GM12878 (cell line): Measurements from ENCODE around the gene GDI2. TPM values are rescaled to one million over a fixed set of nuclear protein-coding genes. Genes with fewer than 3 reads are reported as not detected.

Experiments
- ATAC-seq: fragments of 200-7000 bp; cut with Tn5 transposase; 3 replicates; pipeline ENCODE4 v1.9.1; 2020; ENCODE audit warnings: mild to moderate bottlenecking, moderate library complexity
- BruUV-seq: library from RNA; stranded (reverse); fragments of 400-500 nt; replicated peaks from 2 replicates; lab custom pipeline; 2021; lab: Mats Ljungman, UMichigan
- CTCF ChIA-PET: fragments of 300-600 bp; sonication (Branson Sonifier 250); formaldehyde crosslinking; extraction: SDS; loops from one replicate; lab custom pipeline; 2021; ENCODE audit warnings: inconsistent platforms; lab: Yijun Ruan, JAX
- POLR2A ChIA-PET: fragments of 350-600 bp; formaldehyde crosslinking; extraction: SDS; loops from one replicate; lab custom pipeline; 2021; ENCODE audit warnings: inconsistent platforms; lab: Charles Lee
- RAD21 ChIA-PET: fragments of 300-600 bp; sonication (Branson Sonifier 250); formaldehyde crosslinking; loops from one replicate; lab custom pipeline; 2023; ENCODE audit warnings: antibody characterized with exemption; ENCODE audit not compliant: unreplicated experiment; lab: Charles Lee
- SMC1A ChIA-PET: fragments of 300-600 bp; sonication (Branson Sonifier 250); formaldehyde crosslinking; loops from one replicate; lab custom pipeline; 2023; ENCODE audit not compliant: unreplicated experiment, uncharacterized antibody; lab: Charles Lee
- DNase-seq: peaks from one replicate; pipeline ENCODE4 v3.0.0-alpha.2; 2011; ENCODE audit warnings: low read depth, low spot score
- FAIRE-seq: peaks from 3 replicates; lab custom pipeline; 2011; peaks lifted over from hg19 to GRCh38; lab: Jason Lieb, UNC
- H2AFZ ChIP-seq: 2 replicates; pipeline ENCODE4 v1.6.0; 2011; ENCODE audit warnings: low read depth, low read length, control low read depth; ENCODE audit not compliant: control insufficient read depth
- H3K27ac ChIP-seq: 2 replicates; pipeline ENCODE4 v1.5.1; 2011; ENCODE audit warnings: control low read depth; ENCODE audit not compliant: control insufficient read depth, insufficient read depth
- H3K27me3 ChIP-seq, 2 experiments: replicated peaks in 1 of 2; 2 replicates each; pipeline versions ENCODE4 v1.6.0 to v1.6.1; 2011; ENCODE audit warnings: low read length in 1 of 2; ENCODE audit not compliant: control insufficient read depth in 2 of 2, insufficient read depth in 2 of 2
- H3K36me3 ChIP-seq, 2 experiments: 2 replicates each; pipeline ENCODE4 v1.5.1; 2011; ENCODE audit warnings: low read length in 1 of 2; ENCODE audit not compliant: control insufficient read depth in 2 of 2, insufficient read depth in 2 of 2
- H3K4me1 ChIP-seq: 2 replicates; pipeline ENCODE4 v1.6.1; 2011; ENCODE audit warnings: mild to moderate bottlenecking, low read length, moderate library complexity, mixed read lengths; ENCODE audit not compliant: control insufficient read depth, insufficient read depth
- H3K4me2 ChIP-seq: 2 replicates; pipeline ENCODE4 v1.6.0; 2011; ENCODE audit warnings: control low read depth; ENCODE audit not compliant: control insufficient read depth, insufficient read depth
- H3K4me3 ChIP-seq: fragments of 200-600 bp; sonication (generic); 2 replicates; pipeline ENCODE4 v1.5.1; 2016
- H3K79me2 ChIP-seq: 2 replicates; pipeline ENCODE4 v1.6.0; 2011; ENCODE audit warnings: low read length; ENCODE audit not compliant: control insufficient read depth, insufficient read depth
- H3K9ac ChIP-seq: 2 replicates; pipeline ENCODE4 v1.8.0; 2011; ENCODE audit warnings: low read length, control low read depth, mixed read lengths; ENCODE audit not compliant: control insufficient read depth, insufficient read depth
- H3K9me3 ChIP-seq: replicated peaks from 3 replicates; pipeline ENCODE4 v1.5.1; 2011; ENCODE audit warnings: mild to moderate bottlenecking, low read length; ENCODE audit not compliant: control insufficient read depth, insufficient read depth
- H4K20me1 ChIP-seq: 2 replicates; pipeline ENCODE4 v1.6.0; 2011; ENCODE audit not compliant: control insufficient read depth, insufficient read depth
- CHD2 ChIP-seq: IDR thresholded peaks from 2 replicates; pipeline ENCODE4 v1.6.1; 2011; ENCODE audit warnings: low read depth, low read length, improper control_type of control experiment, borderline replicate concordance
- GABPA ChIP-seq: IDR thresholded peaks from 2 replicates; pipeline ENCODE4 v1.6.1; 2014; ENCODE audit warnings: antibody characterized with exemption, low read depth, mild to moderate bottlenecking, inconsistent platforms
- IRF3 ChIP-seq: fragments of 450-650 bp; IDR thresholded peaks from 2 replicates; pipeline ENCODE4 v1.6.1; 2014; ENCODE audit warnings: mild to moderate bottlenecking
- RAD21 ChIP-seq: IDR thresholded peaks from 2 replicates; pipeline ENCODE4 v1.6.1; 2011; ENCODE audit warnings: mild to moderate bottlenecking, low read depth, low read length, moderate library complexity; ENCODE audit not compliant: insufficient read depth
- STAT1 ChIP-seq: fragments of 450-650 bp; conservative IDR thresholded peaks from 2 replicates; pipeline ENCODE4 v1.6.1; 2014; ENCODE audit warnings: antibody characterized with exemption, mild to moderate bottlenecking
- ZNF24 ChIP-seq: fragments of 450-650 bp; IDR thresholded peaks from 2 replicates; pipeline ENCODE4 v1.6.1; 2017; ENCODE audit warnings: antibody characterized with exemption, mild to moderate bottlenecking
- ZNF384 ChIP-seq: IDR thresholded peaks from 2 replicates; pipeline ENCODE4 v1.6.1; 2012; ENCODE audit warnings: low read depth, mild to moderate bottlenecking, low read length, improper control_type of control experiment, borderline replicate concordance
- WGBS: methylation state at CpG from one replicate; pipeline ENCODE4 v1.1.6; 2016; ENCODE audit warnings: low lambda C conversion rate; ENCODE audit not compliant: insufficient replicate concordance, insufficient coverage; ENCODE audit errors: missing lambda C conversion rate; 5-methylcytosine and 5-hydroxymethylcytosine counted together
- in situ Hi-C: fragments of 300-500 bp; cut with MboI; formaldehyde crosslinking; loops from 9 replicates; pipeline ENCODE4 v1.14.3; 2018; ENCODE audit warnings: mixed read lengths
- intact Hi-C: fragments of 100-400 bp; cut with micrococcal nuclease; formaldehyde crosslinking; loops from one replicate; pipeline ENCODE4 v1.14.2; 2022; ENCODE audit not compliant: unreplicated experiment
- polyA plus RNA-seq, 11 experiments: library from polyadenylated mRNA; depleted of rRNA in 4 of 11; unstranded in 6 of 11; stranded (reverse) in 5 of 11; fragments of >200 nt; fragmentation: Nextera tagmentation in 4 of 11; fragmentation: Illumina TruSeq in 1 of 11; extraction: Ambion mirVana in 4 of 11; extraction: Trizol in 1 of 11; gene quantifications; 1 replicate in 1 of 11; 2 replicates in 10 of 11; pipeline versions ENCODE4 v1.2.1 to v1.2.3, GENCODE V29; 2011 to 2016; ENCODE audit warnings: inconsistent platforms in 2 of 11, missing spikeins in 2 of 11, low read depth in 1 of 11
- total RNA-seq, 4 experiments: library from RNA; depleted of rRNA in 3 of 4; stranded (reverse); fragments of >200 nt in 3 of 4; fragmentation: Illumina TruSeq in 1 of 4; extraction: Trizol in 1 of 4; gene quantifications; 2 replicates each; pipeline versions ENCODE4 v1.2.1 to v1.2.3, GENCODE V29; 2013 to 2021

GDI2 gene
- total and polyA plus RNA-seq, 10 of the 15 experiments (the other 5 are each of a cell fraction or from before 2014, with no cell fraction given), result 261 to 395 (median 276) TPM

DNA sequence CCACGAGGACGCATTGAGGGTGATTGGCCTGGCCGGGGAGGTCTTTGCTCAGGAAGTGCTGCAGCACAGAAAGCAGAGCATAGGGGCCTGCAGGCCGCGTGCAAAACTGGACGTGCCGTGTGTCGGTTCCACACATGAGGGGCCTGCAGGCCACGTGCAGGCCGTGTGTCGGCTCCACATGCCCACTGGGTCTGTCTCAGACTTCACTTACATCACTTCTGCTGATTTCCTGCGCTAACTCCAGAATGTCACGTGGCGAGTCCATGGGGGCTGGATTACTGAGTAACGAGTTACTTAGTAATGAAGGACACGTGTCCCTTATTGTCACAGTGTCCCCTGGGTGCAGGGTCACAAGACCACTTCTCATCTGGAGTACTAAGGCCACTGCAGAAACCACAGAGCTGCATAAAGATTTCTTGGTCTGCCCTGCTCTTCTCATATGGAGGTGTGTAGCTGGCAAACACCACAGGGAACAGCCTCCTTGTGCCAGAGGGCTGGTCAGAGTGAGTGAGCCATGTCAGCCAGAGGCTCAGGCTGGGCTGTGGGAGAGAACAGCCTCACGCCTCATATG is 60.8 kb downstream of the GDI2 start:
- Histone ChIP-seq H3K27me3 (no peaks in the 10 kb centered on the region), H4K20me1 (no peaks in the 10 kb centered on the region; the same call in 1 of the 2 replicates), H3K79me2 (no peaks in the 10 kb centered on the region), H3K4me3 (no peak overlapping the region), H3K9ac (no peak overlapping the region), H3K27ac (no peak overlapping the region), H3K4me1 (no peaks in the 10 kb centered on the region), H3K9me3 (no peaks in the 10 kb centered on the region), H3K4me2 (no peak overlapping the region), H3K36me3 (peaks cover 10% of the 10 kb centered on the region in 2 experiments), H2AFZ (no peak overlapping the region)
- BruUV-seq, result no TSS peak
- in situ Hi-C loops, result no loop called here
- RAD21 ChIA-PET, result no interaction called here
- SMC1A ChIA-PET, result interaction anchor here (1.6 kb wide), 1 partner anchor 34 kb away, joined by 4 read pairs; no protein-coding TSS in a partner anchor
- DNase-seq, result no peak
- ATAC-seq, result no peak
- no peak for TF ChIP-seq CHD2
- TF ChIP-seq ZNF24, result no peak
- TF ChIP-seq STAT1, result no peak
- TF ChIP-seq RAD21, result no peak
- no peak for TF ChIP-seq GABPA
- no peak for TF ChIP-seq ZNF384
- no peak for TF ChIP-seq IRF3
- CTCF ChIA-PET, result interaction anchor here (1.0 kb wide), 2 partner anchors 14 to 122 kb away, joined by 3 read pairs; no protein-coding TSS in a partner anchor
- POLR2A ChIA-PET, result no interaction called here
- over 99% methylated on average over 17 of the region's 17 CpGs for WGBS
- no peak for FAIRE-seq
- intact Hi-C loops, result no loop called here
